Keratinocyte (primary cell): ENCODE measurements around the gene ZNF324B. TPM values are rescaled to one million over a fixed set of nuclear protein-coding genes. Genes with fewer than 3 reads are reported as not detected.

ENCODE experiments used
- DNase-seq: peaks from one replicate; pipeline ENCODE4 v3.0.0-alpha.2; 2011; ENCODE audit warnings: low read depth, missing footprints, low spot score
- FAIRE-seq: peaks from 2 replicates; lab custom pipeline; 2011; peaks lifted over from hg19 to GRCh38; lab: Jason Lieb, UNC
- H2AFZ ChIP-seq: 2 replicates; pipeline ENCODE4 v1.6.0; 2012; ENCODE audit warnings: low read length, control low read depth, inconsistent platforms; ENCODE audit not compliant: control insufficient read depth
- H3K27ac ChIP-seq: 2 replicates; pipeline ENCODE4 v1.5.1; 2011; ENCODE audit warnings: low read length; ENCODE audit not compliant: control insufficient read depth, insufficient read depth
- H3K27me3 ChIP-seq: 3 replicates; pipeline ENCODE4 v1.6.0; 2011; ENCODE audit warnings: low read length; ENCODE audit not compliant: control insufficient read depth, insufficient read depth; ENCODE audit errors: extremely low read depth
- H3K36me3 ChIP-seq, 2 experiments: 2 replicates in 1 of 2; 3 replicates in 1 of 2; pipeline ENCODE4 v1.5.1; 2011; ENCODE audit warnings: low read length in 2 of 2, mild to moderate bottlenecking in 1 of 2; ENCODE audit not compliant: control insufficient read depth in 2 of 2, insufficient read depth in 2 of 2; ENCODE audit errors: extremely low read depth in 1 of 2
- H3K4me1 ChIP-seq: 3 replicates; pipeline ENCODE4 v1.5.1; 2011; ENCODE audit warnings: low read length; ENCODE audit not compliant: control insufficient read depth, insufficient read depth; ENCODE audit errors: extremely low read depth
- H3K4me2 ChIP-seq: 3 replicates; pipeline ENCODE4 v1.6.0; 2011; ENCODE audit warnings: low read depth, low read length; ENCODE audit not compliant: control insufficient read depth, insufficient read depth; ENCODE audit errors: extremely low read depth
- H3K4me3 ChIP-seq, 3 experiments: fragments of 200-600 bp in 1 of 3; sonication (generic) in 1 of 3; 2 replicates in 2 of 3; 3 replicates in 1 of 3; pipeline ENCODE4 v1.5.1; 2011 to 2016; ENCODE audit warnings: low read length in 3 of 3, mild to moderate bottlenecking in 3 of 3, control low read depth in 2 of 3, inconsistent platforms in 1 of 3, low read depth in 1 of 3, mixed read lengths in 1 of 3, mixed run types in 1 of 3, moderate library complexity in 1 of 3; ENCODE audit not compliant: control insufficient read depth in 2 of 3, insufficient read depth in 2 of 3; ENCODE audit errors: extremely low read depth in 1 of 3
- H3K79me2 ChIP-seq: 2 replicates; pipeline ENCODE4 v1.6.0; 2012; ENCODE audit warnings: low read length; ENCODE audit not compliant: control insufficient read depth, insufficient read depth
- H3K9ac ChIP-seq: 3 replicates; pipeline ENCODE4 v1.6.0; 2011; ENCODE audit warnings: low read length; ENCODE audit not compliant: control insufficient read depth, insufficient read depth; ENCODE audit errors: extremely low read depth
- H3K9me1 ChIP-seq: 3 replicates; pipeline ENCODE4 v1.6.0; 2011; ENCODE audit warnings: low read length; ENCODE audit not compliant: control insufficient read depth, insufficient read depth; ENCODE audit errors: extremely low read depth
- H3K9me3 ChIP-seq: 2 replicates; pipeline ENCODE4 v1.5.1; 2012; ENCODE audit warnings: low read depth, low read length; ENCODE audit not compliant: control insufficient read depth
- H4K20me1 ChIP-seq: 3 replicates; pipeline ENCODE4 v1.6.0; 2011; ENCODE audit warnings: low read length; ENCODE audit not compliant: control insufficient read depth, insufficient read depth; ENCODE audit errors: extremely low read depth
- CTCF ChIP-seq, 3 experiments: IDR thresholded peaks in 1 of 3; conservative IDR thresholded peaks in 1 of 3; optimal IDR thresholded peaks in 1 of 3; 2 replicates in 2 of 3; 3 replicates in 1 of 3; pipeline versions ENCODE3 to v1.5.1; 2011; ENCODE audit warnings: low read length in 3 of 3, mild to moderate bottlenecking in 3 of 3, moderate library complexity in 2 of 3, control low read depth in 1 of 3, inconsistent platforms in 1 of 3; ENCODE audit not compliant: insufficient read depth in 2 of 3; ENCODE audit errors: extremely low read depth in 1 of 3
- EZH2 ChIP-seq: IDR thresholded peaks from one replicate; pipeline ENCODE4 v1.6.1; 2012; ENCODE audit warnings: inconsistent platforms, mild to moderate bottlenecking, low read length, moderate library complexity
- dilution Hi-C: fragments of 300-500 bp; cut with MboI; formaldehyde crosslinking; loops from one replicate; pipeline ENCODE4 v1.7.0; 2020; ENCODE audit warnings: low sequenced_read_pairs; ENCODE audit not compliant: extremely low pct_ligation_motif_present
- polyA plus RNA-seq, 5 experiments: library from polyadenylated mRNA; depleted of rRNA in 3 of 5; stranded (reverse) in 3 of 5; stranded (forward) in 1 of 5; unstranded in 1 of 5; fragments of >200 nt; gene quantifications; 1 replicate in 1 of 5; 2 replicates in 3 of 5; 3 replicates in 1 of 5; pipeline versions ENCODE4 v1.2.1 to v1.2.3, GENCODE V29; 2011 to 2012; ENCODE audit warnings: missing spikeins in 2 of 5, low read depth in 1 of 5, low replicate concordance in 1 of 5

ZNF324B gene
- polyA plus RNA-seq, 1 donor (not counting 4 experiments of a cell fraction or from before 2014, with no cell fraction given): 2.0 TPM

- Histone ChIP-seq H3K9me1 (no peaks in the 10 kb centered on the region), H3K4me2 (no peak overlapping the region), H3K36me3 (peaks cover 14% of the 10 kb centered on the region in 2 experiments), H3K9me3 (no peaks in the 10 kb centered on the region), H3K27me3 (no peaks in the 10 kb centered on the region), H3K4me3 (no peak overlapping the region), H2AFZ (no peak overlapping the region), H3K9ac (no peak overlapping the region), H3K79me2 (no peaks in the 10 kb centered on the region), H3K27ac (no peak overlapping the region), H3K4me1 (peaks cover 20% of the 10 kb centered on the region), H4K20me1 (no peaks in the 10 kb centered on the region)
- dilution Hi-C loops: no loop called here
- TF ChIP-seq CTCF (optimal IDR thresholded peaks at IDR 0.05 in 1 of 3, IDR thresholded peaks at IDR 0.05 in 1 of 3, conservative IDR thresholded peaks at IDR 0.05 in 1 of 3; ENCODE audit: extremely low read depth in 1 of 3, insufficient read depth in 2 of 3, low read length in 3 of 3): no peak
- TF ChIP-seq EZH2: no peak
- FAIRE-seq (no peak), DNase-seq (no peak)
Measured at GRCh38 chr19:58455306-58455705, 3.9 kb downstream of the ZNF324B start.

DNA sequence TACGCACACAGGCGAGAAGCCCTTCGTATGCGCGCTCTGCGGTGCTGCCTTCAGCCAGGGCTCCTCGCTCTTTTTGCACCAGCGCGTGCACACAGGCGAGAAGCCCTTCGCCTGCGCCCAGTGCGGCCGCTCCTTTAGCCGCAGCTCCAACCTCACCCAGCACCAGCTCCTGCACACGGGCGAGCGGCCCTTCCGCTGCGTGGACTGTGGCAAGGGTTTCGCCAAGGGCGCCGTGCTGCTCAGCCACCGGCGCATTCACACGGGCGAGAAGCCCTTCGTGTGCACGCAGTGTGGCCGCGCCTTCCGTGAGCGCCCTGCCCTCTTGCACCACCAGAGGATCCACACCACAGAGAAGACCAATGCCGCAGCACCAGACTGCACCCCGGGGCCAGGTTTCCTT lies 4.7 kb downstream of the ZNF324B start:
- FAIRE-seq (no peak), DNase-seq (no peak)
- no peak overlapping the region for H3K27ac ChIP-seq
- no peaks in the 10 kb centered on the region for H3K9me1 ChIP-seq
- no peaks in the 10 kb centered on the region for H3K27me3 ChIP-seq
- H4K20me1 ChIP-seq: no peaks in the 10 kb centered on the region
- dilution Hi-C loops: no loop called here
- no peak overlapping the region for H3K9ac ChIP-seq
- no peak overlapping the region for H2AFZ ChIP-seq
- peaks cover 14% of the 10 kb centered on the region in 2 experiments for H3K36me3 ChIP-seq
- no peak overlapping the region for H3K4me3 ChIP-seq
- no peaks in the 10 kb centered on the region for H3K9me3 ChIP-seq
- TF ChIP-seq CTCF (optimal IDR thresholded peaks at IDR 0.05 in 1 of 3, IDR thresholded peaks at IDR 0.05 in 1 of 3, conservative IDR thresholded peaks at IDR 0.05 in 1 of 3; ENCODE audit: extremely low read depth in 1 of 3, insufficient read depth in 2 of 3, low read length in 3 of 3): no peak
- no peak for TF ChIP-seq EZH2
- H3K4me1 ChIP-seq: peaks cover 15% of the 10 kb centered on the region
- no peak overlapping the region for H3K4me2 ChIP-seq
- no peaks in the 10 kb centered on the region for H3K79me2 ChIP-seq
